Islet of Langerhans (tissue), 1 donor: ENCODE data around the gene RGS14.
"Not testable (repeated sequence)": the region's sequence is repeated elsewhere in the genome, so short reads cannot be mapped to it uniquely, and the experiment has no call there.

Experiments used
- FAIRE-seq: peaks from one replicate; lab custom pipeline; 2011; peaks lifted over from hg19 to GRCh38; lab: Jason Lieb, UNC

Gene RGS14

DNA sequence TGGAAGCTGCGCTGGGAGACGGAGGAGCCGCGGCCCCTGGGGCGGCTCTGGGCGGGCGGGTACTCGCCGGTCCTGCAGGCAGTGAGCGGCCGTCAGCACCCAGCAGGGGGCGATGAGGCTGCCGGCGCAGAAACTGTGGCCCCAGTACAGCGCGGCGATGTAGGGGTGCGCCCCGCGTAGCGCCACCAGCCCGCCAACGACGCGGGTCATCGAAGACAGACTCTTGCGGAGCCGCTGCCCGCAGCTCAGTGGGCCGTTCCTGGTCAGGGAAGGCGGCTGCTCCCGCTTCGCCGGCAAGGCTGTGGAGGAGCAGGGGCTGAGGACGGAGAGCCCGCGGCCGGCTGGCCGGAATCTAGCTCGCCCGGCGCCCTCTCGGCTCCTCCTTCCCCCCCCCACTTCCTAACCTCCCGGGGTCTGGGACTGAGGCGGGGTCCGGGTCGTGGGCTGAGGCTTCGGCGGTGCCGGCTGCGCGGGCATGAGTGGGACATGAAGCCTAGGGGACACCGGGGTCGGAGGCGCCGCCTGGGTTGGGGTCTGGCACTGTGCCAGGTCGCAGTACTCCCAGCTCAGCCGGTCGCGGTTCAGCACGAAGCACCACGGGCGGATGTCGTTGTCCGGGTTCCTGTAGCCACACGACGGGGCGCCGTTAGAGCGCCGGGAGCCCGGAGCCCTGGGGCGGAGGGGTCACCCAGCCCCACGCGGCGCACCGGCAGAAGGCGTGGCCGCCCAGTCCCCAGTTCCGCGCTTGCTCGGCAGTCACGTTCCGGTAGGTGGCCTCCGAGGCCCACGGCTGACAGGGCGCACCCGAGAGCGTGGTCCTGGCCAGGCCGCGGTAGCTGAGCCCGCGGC is 46.3 kb downstream of the RGS14 start:
- FAIRE-seq = no peak

- FAIRE-seq = no peak
Observed at GRCh38 chr5:177404641-177405179, 47.0 kb downstream of the RGS14 start.

- FAIRE-seq = no peak
Observed at GRCh38 chr5:177405312-177405711, 47.6 kb downstream of the RGS14 start.

GRCh38 chr5:177405805-177406204 is 48.1 kb downstream of the RGS14 start:
- no peak for FAIRE-seq

DNA sequence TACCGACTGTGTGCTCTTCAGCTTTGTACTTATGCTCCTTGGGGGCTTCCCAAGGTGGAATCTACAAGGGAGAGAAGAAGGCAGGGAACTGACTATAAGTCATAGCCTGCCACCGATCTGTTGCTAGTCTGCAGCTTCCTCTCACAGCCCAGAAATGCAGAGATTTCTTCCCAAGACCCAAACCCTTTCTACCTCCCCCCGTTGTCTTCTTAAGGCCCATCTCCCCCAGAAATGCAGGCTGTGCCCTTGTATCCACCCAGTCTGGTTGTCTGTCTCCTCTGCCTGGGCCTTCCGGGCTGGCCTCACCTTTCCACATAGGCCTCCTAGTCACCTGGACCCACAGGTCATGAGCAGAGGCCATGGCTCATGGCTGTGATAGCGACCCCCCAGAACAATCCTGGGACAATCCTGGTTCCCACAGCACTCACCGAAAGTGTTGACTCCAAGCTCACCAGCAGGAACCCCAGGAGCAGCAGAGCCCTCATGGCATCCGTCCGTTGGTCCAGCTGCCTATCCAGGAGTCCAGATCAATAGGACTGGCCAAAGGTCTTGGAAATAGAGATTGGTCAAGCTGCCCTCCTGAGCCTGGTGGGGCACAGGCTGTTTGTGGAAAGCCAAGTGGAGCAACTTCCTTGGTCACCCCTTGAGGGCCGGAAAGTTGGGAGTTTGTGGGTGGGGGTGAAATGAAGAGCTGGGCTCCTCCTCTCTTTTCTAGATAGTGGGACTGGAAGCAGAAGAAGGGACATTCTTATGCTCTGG is 51.5 kb downstream of the RGS14 start, which contains the start of gene F12:
F12 (minus strand) TSS at position 522 of the 759 bp plus-strand sequence; CDS start at position 485, 37 bp downstream.
- no peak for FAIRE-seq

DNA sequence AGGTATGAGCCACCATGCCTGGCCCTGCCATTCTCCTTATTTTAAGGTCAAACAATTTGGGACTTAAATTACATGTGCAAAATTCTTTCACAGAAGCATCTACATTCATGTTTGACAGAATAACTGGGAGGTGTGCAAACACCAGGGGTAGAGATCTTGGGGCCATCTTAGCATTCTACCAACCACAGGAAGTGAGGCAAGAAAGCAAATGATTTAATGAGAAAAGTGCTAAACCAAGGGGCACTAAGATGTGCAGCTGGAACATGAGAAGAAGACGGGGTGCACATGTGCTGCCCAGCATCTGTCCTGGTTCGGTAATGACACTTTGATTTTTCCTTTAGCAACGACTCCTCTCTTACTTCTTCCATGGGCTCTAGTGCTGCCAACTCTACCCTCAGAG is 52.9 kb downstream of the RGS14 start:
- FAIRE-seq = no peak

GRCh38 chr5:177412603-177413233 is 55.0 kb downstream of the RGS14 start:
- FAIRE-seq = no peak

GRCh38 chr5:177414481-177414880 is 56.8 kb downstream of the RGS14 start:
- FAIRE-seq = no peak

GRCh38 chr5:177417081-177417480 is 59.4 kb downstream of the RGS14 start:
- FAIRE-seq = not testable (repeated sequence)

DNA sequence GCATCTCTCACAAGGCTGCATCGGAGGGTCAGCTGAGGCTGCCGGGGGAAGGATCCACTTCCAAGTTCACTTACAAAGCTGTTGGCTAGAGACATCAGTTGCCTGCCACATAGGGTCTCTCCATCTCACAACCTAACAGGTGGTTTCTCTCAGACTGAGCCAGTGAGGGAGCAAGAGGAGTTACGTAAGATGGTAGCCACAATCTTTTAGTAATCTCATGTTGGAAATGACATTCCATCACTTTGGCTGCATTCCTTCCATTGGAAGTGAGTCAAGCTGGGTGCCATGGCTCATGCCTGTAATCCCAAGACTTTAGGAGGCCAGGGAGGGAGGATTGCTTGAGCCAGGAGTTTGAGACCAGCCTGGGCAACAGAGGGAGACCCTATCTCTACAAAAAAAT is 61.3 kb downstream of the RGS14 start:
- FAIRE-seq = no peak

- FAIRE-seq = not testable (repeated sequence)
Observed at GRCh38 chr5:177420472-177420871, 62.7 kb downstream of the RGS14 start.

DNA sequence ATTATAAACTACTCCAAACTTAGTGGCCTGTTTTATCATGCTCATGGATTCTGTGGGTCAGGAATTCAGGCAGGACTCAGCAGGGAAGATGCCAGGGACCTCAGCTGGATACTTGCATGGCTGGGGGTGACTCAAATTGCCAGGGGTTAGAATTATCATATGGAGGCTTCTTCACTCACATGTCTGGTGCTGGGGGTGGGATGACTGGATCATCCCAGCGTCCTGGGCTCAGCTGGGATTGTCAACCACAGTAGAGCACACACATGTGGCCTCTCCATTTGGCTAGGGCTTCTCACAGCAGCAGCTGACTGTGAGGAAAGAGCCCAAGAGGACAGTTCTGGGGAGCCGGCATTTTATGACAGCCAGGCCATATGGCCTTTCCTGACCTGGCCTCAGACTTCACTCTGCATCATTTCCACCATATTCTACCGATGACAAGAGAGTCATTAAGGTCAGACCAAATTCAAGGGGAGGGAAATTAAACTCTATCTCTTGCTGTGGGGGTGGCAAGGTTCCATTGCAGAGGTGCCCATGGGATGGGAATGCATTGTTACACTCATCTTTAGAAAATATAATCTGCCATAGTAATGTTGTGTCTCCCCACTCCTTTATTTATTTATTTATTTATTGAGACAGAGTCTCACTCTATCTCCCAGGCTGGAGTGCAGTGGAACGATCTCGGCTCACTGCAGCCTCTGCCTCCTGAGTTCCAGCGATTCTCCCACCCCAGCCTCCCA is 63.5 kb downstream of the RGS14 start:
- FAIRE-seq = no peak
